MM.1S (cell line): ENCODE measurements around the gene NFIX.

Experiments
- DNase-seq: peaks from one replicate; pipeline ENCODE4 v3.0.0-alpha.2; 2015
- H2AFZ ChIP-seq: fragments of 300-600 bp; sonication (generic); 2 replicates; pipeline ENCODE4 v1.6.0; 2016; ENCODE audit warnings: antibody characterized with exemption, low read length
- H3F3A ChIP-seq: fragments of 300-600 bp; sonication (generic); 2 replicates; pipeline ENCODE4 v1.6.1; 2016; ENCODE audit warnings: mild to moderate bottlenecking, antibody characterized with exemption, low read length, moderate library complexity, mixed read lengths; ENCODE audit not compliant: insufficient read depth
- H3K27ac ChIP-seq: fragments of 300-600 bp; sonication (generic); 2 replicates; pipeline ENCODE4 v1.5.1; 2016; ENCODE audit warnings: mild to moderate bottlenecking, low read length
- H3K27me3 ChIP-seq: fragments of 300-600 bp; sonication (generic); replicated peaks from 2 replicates; pipeline ENCODE4 v1.6.0; 2016; ENCODE audit warnings: low read length; ENCODE audit not compliant: insufficient read depth
- H3K36me3 ChIP-seq: fragments of 300-600 bp; sonication (generic); replicated peaks from 2 replicates; pipeline ENCODE4 v1.6.1; 2016; ENCODE audit warnings: mild to moderate bottlenecking, low read length, mixed read lengths; ENCODE audit not compliant: insufficient read depth
- H3K4me1 ChIP-seq: fragments of 300-600 bp; sonication (generic); 2 replicates; pipeline ENCODE4 v1.6.1; 2016; ENCODE audit warnings: low read length, mixed read lengths
- H3K4me2 ChIP-seq: fragments of 300-600 bp; sonication (generic); 2 replicates; pipeline ENCODE4 v1.6.0; 2016; ENCODE audit warnings: low read depth, low read length
- H3K4me3 ChIP-seq: fragments of 300-600 bp; sonication (generic); 2 replicates; pipeline ENCODE4 v1.5.1; 2016; ENCODE audit warnings: low read length, mixed read lengths
- H3K79me2 ChIP-seq: fragments of 300-600 bp; sonication (generic); 2 replicates; pipeline ENCODE4 v1.6.1; 2016; ENCODE audit warnings: mixed run types, low read length, mixed read lengths
- H3K9ac ChIP-seq: fragments of 300-600 bp; sonication (generic); 2 replicates; pipeline ENCODE4 v1.6.1; 2016; ENCODE audit warnings: low read length, mixed read lengths
- H3K9me2 ChIP-seq: fragments of 300-600 bp; sonication (generic); replicated peaks from 2 replicates; pipeline ENCODE4 v1.6.1; 2016; ENCODE audit warnings: mild to moderate bottlenecking, low read length, mixed read lengths; ENCODE audit not compliant: insufficient read depth
- H3K9me3 ChIP-seq: fragments of 300-600 bp; sonication (generic); replicated peaks from 2 replicates; pipeline ENCODE4 v1.6.1; 2016; ENCODE audit warnings: mild to moderate bottlenecking, low read length, mixed read lengths; ENCODE audit not compliant: insufficient read depth
- H4K20me1 ChIP-seq: fragments of 300-600 bp; sonication (generic); 2 replicates; pipeline ENCODE4 v1.6.1; 2016; ENCODE audit warnings: mild to moderate bottlenecking, low read length, moderate library complexity, mixed read lengths; ENCODE audit not compliant: insufficient read depth
- EZH2 ChIP-seq: fragments of 300-600 bp; sonication (generic); optimal IDR thresholded peaks from 2 replicates; pipeline ENCODE3; 2017; ENCODE audit warnings: low read depth, mild to moderate bottlenecking, antibody characterized with exemption, low read length, mixed read lengths
- EZH2phosphoT487 ChIP-seq: fragments of 300-600 bp; sonication (generic); IDR thresholded peaks from 2 replicates; pipeline ENCODE4 v1.6.1; 2018; ENCODE audit warnings: antibody characterized with exemption, low read length
- TF ChIP-seq, protein P1 (sequence below): fragments of 300-600 bp; sonication (generic); IDR thresholded peaks from 2 replicates; pipeline ENCODE4 v1.5.1; 2016; ENCODE audit warnings: antibody characterized with exemption, low read length, mixed read lengths

The NFIX gene

GRCh38 chr19:13012690-13013608 is 17.7 kb downstream of the NFIX start:
- no peaks in the 10 kb centered on the region for H3K36me3 ChIP-seq
- TF ChIP-seq EZH2phosphoT487: peak; percentile 82
- peak; percentile 24 for TF ChIP-seq EZH2
- TF ChIP-seq, protein P1, sequence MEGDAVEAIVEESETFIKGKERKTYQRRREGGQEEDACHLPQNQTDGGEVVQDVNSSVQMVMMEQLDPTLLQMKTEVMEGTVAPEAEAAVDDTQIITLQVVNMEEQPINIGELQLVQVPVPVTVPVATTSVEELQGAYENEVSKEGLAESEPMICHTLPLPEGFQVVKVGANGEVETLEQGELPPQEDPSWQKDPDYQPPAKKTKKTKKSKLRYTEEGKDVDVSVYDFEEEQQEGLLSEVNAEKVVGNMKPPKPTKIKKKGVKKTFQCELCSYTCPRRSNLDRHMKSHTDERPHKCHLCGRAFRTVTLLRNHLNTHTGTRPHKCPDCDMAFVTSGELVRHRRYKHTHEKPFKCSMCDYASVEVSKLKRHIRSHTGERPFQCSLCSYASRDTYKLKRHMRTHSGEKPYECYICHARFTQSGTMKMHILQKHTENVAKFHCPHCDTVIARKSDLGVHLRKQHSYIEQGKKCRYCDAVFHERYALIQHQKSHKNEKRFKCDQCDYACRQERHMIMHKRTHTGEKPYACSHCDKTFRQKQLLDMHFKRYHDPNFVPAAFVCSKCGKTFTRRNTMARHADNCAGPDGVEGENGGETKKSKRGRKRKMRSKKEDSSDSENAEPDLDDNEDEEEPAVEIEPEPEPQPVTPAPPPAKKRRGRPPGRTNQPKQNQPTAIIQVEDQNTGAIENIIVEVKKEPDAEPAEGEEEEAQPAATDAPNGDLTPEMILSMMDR: no peak
- H3K4me1 ChIP-seq: no peaks in the 10 kb centered on the region
- peak overlapping the region; percentile 19; the same call in 1 of the 2 replicates for H2AFZ ChIP-seq
- peak overlapping the region; percentile 40; the same call in 1 of the 2 replicates for H3K4me3 ChIP-seq
- H4K20me1 ChIP-seq: no peaks in the 10 kb centered on the region
- no peaks in the 10 kb centered on the region for H3K79me2 ChIP-seq
- H3K9me2 ChIP-seq: no peaks in the 10 kb centered on the region
- peaks cover 100% of the 10 kb centered on the region for H3K27me3 ChIP-seq
- no peak for DNase-seq
- no peak overlapping the region for H3K27ac ChIP-seq
- H3K4me2 ChIP-seq: peak overlapping the region; percentile 68
- H3K9ac ChIP-seq: no peak overlapping the region
- no peaks in the 10 kb centered on the region for H3K9me3 ChIP-seq
- H3F3A ChIP-seq: no peaks in the 10 kb centered on the region

DNA sequence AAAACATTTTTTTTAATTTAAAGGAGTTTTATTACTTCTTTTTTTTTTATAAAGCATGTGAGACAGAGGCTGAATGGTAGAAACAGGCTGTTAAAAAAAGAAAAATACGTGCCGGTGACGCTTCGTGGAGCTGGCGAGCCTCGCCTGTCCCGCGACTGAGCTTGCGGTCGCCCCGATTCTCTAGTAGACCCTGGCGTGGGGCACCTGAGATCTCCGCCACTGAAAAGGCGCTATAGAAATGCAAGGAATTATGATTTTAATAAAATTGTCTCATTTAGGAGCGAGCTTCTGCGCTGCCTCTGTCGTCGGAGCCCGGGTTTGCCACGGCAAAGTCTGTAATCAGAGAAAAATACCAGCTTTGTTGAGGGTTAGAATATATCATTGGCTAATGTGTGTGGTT is 18.4 kb downstream of the NFIX start:
- H3K4me3 ChIP-seq: no peak overlapping the region
- H2AFZ ChIP-seq: no peak overlapping the region
- no peaks in the 10 kb centered on the region for H3K4me1 ChIP-seq
- peaks cover 93% of the 10 kb centered on the region for H3K27me3 ChIP-seq
- no peak overlapping the region for H3K9ac ChIP-seq
- TF ChIP-seq EZH2: no peak
- TF ChIP-seq, protein P1: no peak
- no peak for TF ChIP-seq EZH2phosphoT487
- no peak overlapping the region for H3K27ac ChIP-seq
- no peak for DNase-seq
- H3F3A ChIP-seq: no peaks in the 10 kb centered on the region
- H3K36me3 ChIP-seq: no peaks in the 10 kb centered on the region
- H3K9me3 ChIP-seq: no peaks in the 10 kb centered on the region
- H4K20me1 ChIP-seq: no peaks in the 10 kb centered on the region
- H3K9me2 ChIP-seq: no peaks in the 10 kb centered on the region
- no peaks in the 10 kb centered on the region for H3K79me2 ChIP-seq
- H3K4me2 ChIP-seq: no peak overlapping the region

- peaks cover 87% of the 10 kb centered on the region for H3K27me3 ChIP-seq
- no peaks in the 10 kb centered on the region for H3K9me2 ChIP-seq
- no peaks in the 10 kb centered on the region for H4K20me1 ChIP-seq
- no peak overlapping the region for H3K4me2 ChIP-seq
- no peaks in the 10 kb centered on the region for H3K36me3 ChIP-seq
- no peak overlapping the region for H3K9ac ChIP-seq
- no peak for DNase-seq
- TF ChIP-seq EZH2 (no peak), EZH2phosphoT487 (no peak)
- TF ChIP-seq, protein P1: no peak
- H3K9me3 ChIP-seq: no peaks in the 10 kb centered on the region
- no peaks in the 10 kb centered on the region for H3K4me1 ChIP-seq
- H3F3A ChIP-seq: no peaks in the 10 kb centered on the region
- H3K79me2 ChIP-seq: no peaks in the 10 kb centered on the region
- H3K27ac ChIP-seq: no peak overlapping the region
- H2AFZ ChIP-seq: no peak overlapping the region
- no peak overlapping the region for H3K4me3 ChIP-seq
Measured at GRCh38 chr19:13014101-13014920, 19.0 kb downstream of the NFIX start.
